Posterior vena cava (tissue), 2 donors: ENCODE results near the gene ATP8A2. TPM values are rescaled to one million over a fixed set of nuclear protein-coding genes. Genes with fewer than 3 reads are reported as not detected.
"Not testable (repeated sequence)": the region's sequence is repeated elsewhere in the genome, so short reads cannot be mapped to it uniquely, and the experiment has no call there.

Source experiments
- DNase-seq: peaks from one replicate; pipeline ENCODE4 v3.0.0-alpha.2; 2020; ENCODE audit warnings: low spot score
- intact Hi-C, 2 donors: fragments of 100-400 bp; cut with DNase I; formaldehyde crosslinking; loops; one replicate each; pipeline versions ENCODE4 v1.14.1 to v1.14.2; 2022 to 2023
- total RNA-seq, 2 donors: library from RNA; stranded (reverse); fragmentation: NEBNext Ultra II Directional; extraction: Animal tissue kit (Norgen Biotek cat#: 25700); gene quantifications; one replicate each; pipeline ENCODE4 v1.2.1, GENCODE V29; 2021
- donor health status: DM: yes; HTN: yes; CAD: no.
- donor health status: DM: yes; HTN: yes; CAD: no.

ATP8A2 gene
- total RNA-seq, 2 donors from 2014 or later = 0.24 to 0.60 TPM

GRCh38 chr13:25943658-25944057, 571.9 kb downstream of the ATP8A2 start:
- intact Hi-C loops = no loop called here
- DNase-seq = no peak

- DNase-seq = no peak
- intact Hi-C loops = no loop called here
These were observed 573.8 kb downstream of the ATP8A2 start for GRCh38 chr13:25945596-25945995.

- no peak for DNase-seq
- intact Hi-C loops = no loop called here
These were observed 574.5 kb downstream of the ATP8A2 start for GRCh38 chr13:25946321-25946720.

GRCh38 chr13:25948910-25949309, 577.1 kb downstream of the ATP8A2 start:
- intact Hi-C loops = no loop called here

GRCh38 chr13:25951831-25952230, 580.1 kb downstream of the ATP8A2 start:
- intact Hi-C loops = no loop called here
- no peak for DNase-seq

More at GRCh38 chr13:25948910-25949309, 577.1 kb downstream of the ATP8A2 start:
- no peak for DNase-seq

GRCh38 chr13:25954080-25954479, 582.3 kb downstream of the ATP8A2 start:
- intact Hi-C loops = not testable (repeated sequence)

GRCh38 chr13:25954943-25955342, 583.2 kb downstream of the ATP8A2 start:
- intact Hi-C loops, DNase-seq: not testable (repeated sequence)

More at GRCh38 chr13:25954080-25954479, 582.3 kb downstream of the ATP8A2 start:
- DNase-seq = not testable (repeated sequence)

- intact Hi-C loops = no loop called here
- DNase-seq = no peak
These were observed 587.2 kb downstream of the ATP8A2 start for GRCh38 chr13:25958986-25959385.

- no peak for DNase-seq
- intact Hi-C loops = no loop called here
These were observed 589.5 kb downstream of the ATP8A2 start for GRCh38 chr13:25961294-25961693.

GRCh38 chr13:25963674-25964073, 591.9 kb downstream of the ATP8A2 start:
- DNase-seq = no peak
- intact Hi-C loops = no loop called here

- intact Hi-C loops = no loop called here
- DNase-seq = no peak
These were observed 593.8 kb downstream of the ATP8A2 start for GRCh38 chr13:25965596-25965995.

GRCh38 chr13:25966086-25966485, 594.3 kb downstream of the ATP8A2 start:
- no peak for DNase-seq
- intact Hi-C loops = loop anchor here in 1 of 2 donors (2.0 kb wide), 1 partner anchor 45 kb away; no protein-coding TSS in a partner anchor

GRCh38 chr13:25967144-25967543, 595.4 kb downstream of the ATP8A2 start:
- intact Hi-C loops = loop anchor here in 1 of 2 donors (2.0 kb wide), 1 partner anchor 46 kb away; no protein-coding TSS in a partner anchor

GRCh38 chr13:25971047-25971446, 599.3 kb downstream of the ATP8A2 start:
- no peak for DNase-seq
- intact Hi-C loops = no loop called here

More at GRCh38 chr13:25967144-25967543, 595.4 kb downstream of the ATP8A2 start:
- DNase-seq = no peak

- DNase-seq = no peak
- intact Hi-C loops = no loop called here
These were observed 599.8 kb downstream of the ATP8A2 start for GRCh38 chr13:25971459-25972145.

- intact Hi-C loops = no loop called here
- DNase-seq = no peak
These were observed 601.3 kb downstream of the ATP8A2 start for GRCh38 chr13:25973085-25973484.

- DNase-seq = no peak
- intact Hi-C loops = no loop called here
These were observed 601.8 kb downstream of the ATP8A2 start for GRCh38 chr13:25973576-25973975.

- intact Hi-C loops = loop anchor here in 1 of 2 donors (5.0 kb wide), 1 partner anchor 860 kb away; no protein-coding TSS in a partner anchor
- no peak for DNase-seq
These were observed 605.4 kb downstream of the ATP8A2 start for GRCh38 chr13:25977216-25977615.

GRCh38 chr13:25977671-25978070, 605.9 kb downstream of the ATP8A2 start:
- DNase-seq = no peak
- intact Hi-C loops = loop anchor here in 1 of 2 donors (5.0 kb wide), 1 partner anchor 860 kb away; no protein-coding TSS in a partner anchor

GRCh38 chr13:25978961-25979360, 607.2 kb downstream of the ATP8A2 start:
- no peak for DNase-seq
- intact Hi-C loops = loop anchor here in 1 of 2 donors (5.0 kb wide), 1 partner anchor 862 kb away; no protein-coding TSS in a partner anchor

- no peak for DNase-seq
- intact Hi-C loops = loop anchor here in 1 of 2 donors (5.0 kb wide), 1 partner anchor 862 kb away; no protein-coding TSS in a partner anchor
These were observed 607.6 kb downstream of the ATP8A2 start for GRCh38 chr13:25979371-25979770.
